ENCODE measurements around the gene ZNF581.

DNA sequence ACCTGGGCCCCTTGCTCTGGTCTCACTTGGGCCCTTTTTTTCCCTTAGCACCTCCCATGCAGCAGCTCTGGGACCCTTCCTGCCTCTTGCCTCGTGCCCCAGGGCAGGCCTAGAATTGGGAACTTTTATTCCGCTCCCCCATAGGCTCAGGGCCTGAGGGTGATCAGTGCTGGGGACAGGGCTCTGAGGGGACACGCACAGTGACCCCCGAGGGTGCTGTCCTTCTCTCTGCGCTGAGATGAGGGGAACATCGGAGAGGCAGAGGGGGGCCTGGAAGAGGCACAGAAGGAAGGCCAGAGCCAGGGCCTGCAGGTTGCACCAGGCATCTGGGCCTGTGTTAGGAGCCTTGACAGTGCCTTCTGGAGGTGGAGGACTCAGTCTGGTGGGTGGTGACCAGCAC lies 42.3 kb downstream of the ZNF581 start:
- TF ChIP-seq, protein P1, sequence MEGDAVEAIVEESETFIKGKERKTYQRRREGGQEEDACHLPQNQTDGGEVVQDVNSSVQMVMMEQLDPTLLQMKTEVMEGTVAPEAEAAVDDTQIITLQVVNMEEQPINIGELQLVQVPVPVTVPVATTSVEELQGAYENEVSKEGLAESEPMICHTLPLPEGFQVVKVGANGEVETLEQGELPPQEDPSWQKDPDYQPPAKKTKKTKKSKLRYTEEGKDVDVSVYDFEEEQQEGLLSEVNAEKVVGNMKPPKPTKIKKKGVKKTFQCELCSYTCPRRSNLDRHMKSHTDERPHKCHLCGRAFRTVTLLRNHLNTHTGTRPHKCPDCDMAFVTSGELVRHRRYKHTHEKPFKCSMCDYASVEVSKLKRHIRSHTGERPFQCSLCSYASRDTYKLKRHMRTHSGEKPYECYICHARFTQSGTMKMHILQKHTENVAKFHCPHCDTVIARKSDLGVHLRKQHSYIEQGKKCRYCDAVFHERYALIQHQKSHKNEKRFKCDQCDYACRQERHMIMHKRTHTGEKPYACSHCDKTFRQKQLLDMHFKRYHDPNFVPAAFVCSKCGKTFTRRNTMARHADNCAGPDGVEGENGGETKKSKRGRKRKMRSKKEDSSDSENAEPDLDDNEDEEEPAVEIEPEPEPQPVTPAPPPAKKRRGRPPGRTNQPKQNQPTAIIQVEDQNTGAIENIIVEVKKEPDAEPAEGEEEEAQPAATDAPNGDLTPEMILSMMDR (IDR thresholded peaks at IDR 0.05; ENCODE audit: low read depth, low read length): no peak
- no peak for TF ChIP-seq EZH2phosphoT487 (IDR thresholded peaks at IDR 0.05; ENCODE audit: low read depth)

Measured in OCI-LY3 (cell line).